GM12878 (cell line): ENCODE measurements around the gene ZNF816. TPM values are rescaled to one million over a fixed set of nuclear protein-coding genes. Genes with fewer than 3 reads are reported as not detected.
"Not testable (repeated sequence)": the region's sequence is repeated elsewhere in the genome, so short reads cannot be mapped to it uniquely, and the experiment has no call there.

Experiments used
- ATAC-seq: fragments of 200-7000 bp; cut with Tn5 transposase; 3 replicates; pipeline ENCODE4 v1.9.1; 2020; ENCODE audit warnings: mild to moderate bottlenecking, moderate library complexity
- BruUV-seq: library from RNA; stranded (reverse); fragments of 400-500 nt; replicated peaks from 2 replicates; lab custom pipeline; 2021; lab: Mats Ljungman, UMichigan
- CTCF ChIA-PET: fragments of 300-600 bp; sonication (Branson Sonifier 250); formaldehyde crosslinking; extraction: SDS; loops from one replicate; lab custom pipeline; 2021; ENCODE audit warnings: inconsistent platforms; lab: Yijun Ruan, JAX
- POLR2A ChIA-PET: fragments of 350-600 bp; formaldehyde crosslinking; extraction: SDS; loops from one replicate; lab custom pipeline; 2021; ENCODE audit warnings: inconsistent platforms; lab: Charles Lee
- RAD21 ChIA-PET: fragments of 300-600 bp; sonication (Branson Sonifier 250); formaldehyde crosslinking; loops from one replicate; lab custom pipeline; 2023; ENCODE audit warnings: antibody characterized with exemption; ENCODE audit not compliant: unreplicated experiment; lab: Charles Lee
- SMC1A ChIA-PET: fragments of 300-600 bp; sonication (Branson Sonifier 250); formaldehyde crosslinking; loops from one replicate; lab custom pipeline; 2023; ENCODE audit not compliant: unreplicated experiment, uncharacterized antibody; lab: Charles Lee
- DNase-seq: peaks from one replicate; pipeline ENCODE4 v3.0.0-alpha.2; 2011; ENCODE audit warnings: low read depth, low spot score
- FAIRE-seq: peaks from 3 replicates; lab custom pipeline; 2011; peaks lifted over from hg19 to GRCh38; lab: Jason Lieb, UNC
- H2AFZ ChIP-seq: 2 replicates; pipeline ENCODE4 v1.6.0; 2011; ENCODE audit warnings: low read depth, low read length, control low read depth; ENCODE audit not compliant: control insufficient read depth
- H3K27ac ChIP-seq: 2 replicates; pipeline ENCODE4 v1.5.1; 2011; ENCODE audit warnings: control low read depth; ENCODE audit not compliant: control insufficient read depth, insufficient read depth
- H3K27me3 ChIP-seq, 2 experiments: replicated peaks in 1 of 2; 2 replicates each; pipeline versions ENCODE4 v1.6.0 to v1.6.1; 2011; ENCODE audit warnings: low read length in 1 of 2; ENCODE audit not compliant: control insufficient read depth in 2 of 2, insufficient read depth in 2 of 2
- H3K36me3 ChIP-seq, 2 experiments: 2 replicates each; pipeline ENCODE4 v1.5.1; 2011; ENCODE audit warnings: low read length in 1 of 2; ENCODE audit not compliant: control insufficient read depth in 2 of 2, insufficient read depth in 2 of 2
- H3K4me1 ChIP-seq: 2 replicates; pipeline ENCODE4 v1.6.1; 2011; ENCODE audit warnings: mild to moderate bottlenecking, low read length, moderate library complexity, mixed read lengths; ENCODE audit not compliant: control insufficient read depth, insufficient read depth
- H3K4me2 ChIP-seq: 2 replicates; pipeline ENCODE4 v1.6.0; 2011; ENCODE audit warnings: control low read depth; ENCODE audit not compliant: control insufficient read depth, insufficient read depth
- H3K4me3 ChIP-seq: fragments of 200-600 bp; sonication (generic); 2 replicates; pipeline ENCODE4 v1.5.1; 2016
- H3K79me2 ChIP-seq: 2 replicates; pipeline ENCODE4 v1.6.0; 2011; ENCODE audit warnings: low read length; ENCODE audit not compliant: control insufficient read depth, insufficient read depth
- H3K9ac ChIP-seq: 2 replicates; pipeline ENCODE4 v1.8.0; 2011; ENCODE audit warnings: low read length, control low read depth, mixed read lengths; ENCODE audit not compliant: control insufficient read depth, insufficient read depth
- H3K9me3 ChIP-seq: replicated peaks from 3 replicates; pipeline ENCODE4 v1.5.1; 2011; ENCODE audit warnings: mild to moderate bottlenecking, low read length; ENCODE audit not compliant: control insufficient read depth, insufficient read depth
- H4K20me1 ChIP-seq: 2 replicates; pipeline ENCODE4 v1.6.0; 2011; ENCODE audit not compliant: control insufficient read depth, insufficient read depth
- KDM1A ChIP-seq: fragments of 200-600 bp; sonication (generic); IDR thresholded peaks from 2 replicates; pipeline ENCODE4 v1.6.1; 2016; ENCODE audit warnings: borderline replicate concordance
- MAX ChIP-seq: IDR thresholded peaks from 2 replicates; pipeline ENCODE4 v1.6.1; 2012; ENCODE audit warnings: low read depth, low read length, improper control_type of control experiment
- SMAD1 ChIP-seq: fragments of 450-650 bp; IDR thresholded peaks from 2 replicates; pipeline ENCODE4 v1.6.1; 2018; ENCODE audit warnings: mild to moderate bottlenecking, low read depth; ENCODE audit not compliant: partially characterized antibody
- WRNIP1 ChIP-seq: IDR thresholded peaks from 2 replicates; pipeline ENCODE4 v1.6.1; 2011; ENCODE audit warnings: low read depth, low read length, improper control_type of control experiment, borderline replicate concordance
- WGBS: methylation state at CpG from one replicate; pipeline ENCODE4 v1.1.6; 2016; ENCODE audit warnings: low lambda C conversion rate; ENCODE audit not compliant: insufficient replicate concordance, insufficient coverage; ENCODE audit errors: missing lambda C conversion rate; 5-methylcytosine and 5-hydroxymethylcytosine counted together
- in situ Hi-C: fragments of 300-500 bp; cut with MboI; formaldehyde crosslinking; loops from 9 replicates; pipeline ENCODE4 v1.14.3; 2018; ENCODE audit warnings: mixed read lengths
- intact Hi-C: fragments of 100-400 bp; cut with micrococcal nuclease; formaldehyde crosslinking; loops from one replicate; pipeline ENCODE4 v1.14.2; 2022; ENCODE audit not compliant: unreplicated experiment
- polyA plus RNA-seq, 11 experiments: library from polyadenylated mRNA; depleted of rRNA in 4 of 11; unstranded in 6 of 11; stranded (reverse) in 5 of 11; fragments of >200 nt; fragmentation: Nextera tagmentation in 4 of 11; fragmentation: Illumina TruSeq in 1 of 11; extraction: Ambion mirVana in 4 of 11; extraction: Trizol in 1 of 11; gene quantifications; 1 replicate in 1 of 11; 2 replicates in 10 of 11; pipeline versions ENCODE4 v1.2.1 to v1.2.3, GENCODE V29; 2011 to 2016; ENCODE audit warnings: inconsistent platforms in 2 of 11, missing spikeins in 2 of 11, low read depth in 1 of 11
- total RNA-seq, 4 experiments: library from RNA; depleted of rRNA in 3 of 4; stranded (reverse); fragments of >200 nt in 3 of 4; fragmentation: Illumina TruSeq in 1 of 4; extraction: Trizol in 1 of 4; gene quantifications; 2 replicates each; pipeline versions ENCODE4 v1.2.1 to v1.2.3, GENCODE V29; 2013 to 2021

ZNF816 gene
- total and polyA plus RNA-seq, 10 of the 15 experiments (the other 5 are each of a cell fraction or from before 2014, with no cell fraction given) = 4.0 to 15.6 (median 7.5) TPM

DNA sequence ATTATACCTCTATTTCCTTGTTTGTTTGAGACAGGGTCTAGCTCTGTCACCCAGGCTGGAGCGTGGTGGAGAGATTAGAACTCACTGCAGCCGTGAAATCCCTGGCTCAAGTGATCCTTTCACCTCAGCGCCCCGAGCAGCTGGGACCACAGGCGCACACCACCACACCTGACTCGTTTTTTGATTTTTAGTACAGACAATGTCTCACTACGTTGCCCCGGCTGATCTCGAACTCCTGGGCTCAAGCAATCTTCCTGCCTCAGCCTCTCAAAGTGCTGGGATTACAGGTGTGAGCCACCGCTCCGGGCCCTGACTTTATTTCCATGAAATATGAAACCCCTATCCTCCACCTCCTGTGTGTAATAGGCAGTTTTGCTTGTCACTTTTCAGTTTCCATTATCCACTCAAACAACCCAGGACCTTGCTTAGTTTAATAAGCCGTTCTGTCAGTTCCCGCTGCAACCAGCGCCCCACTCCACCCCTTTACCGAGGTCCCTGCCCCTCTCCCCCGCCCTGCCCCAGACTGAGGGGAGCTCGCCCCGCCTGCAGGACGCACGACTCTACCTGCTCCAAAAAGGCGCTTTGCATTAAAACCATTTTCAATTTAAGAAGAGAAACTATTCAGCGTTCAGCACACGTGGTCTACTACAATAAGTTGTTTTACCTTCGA, 16.9 kb downstream of the ZNF816 start (continued):
- TF ChIP-seq MAX (no peak), SMAD1 (no peak), KDM1A (no peak), WRNIP1 (no peak)
- TF ChIP-seq, all 136 proteins: peak for 0

DNA sequence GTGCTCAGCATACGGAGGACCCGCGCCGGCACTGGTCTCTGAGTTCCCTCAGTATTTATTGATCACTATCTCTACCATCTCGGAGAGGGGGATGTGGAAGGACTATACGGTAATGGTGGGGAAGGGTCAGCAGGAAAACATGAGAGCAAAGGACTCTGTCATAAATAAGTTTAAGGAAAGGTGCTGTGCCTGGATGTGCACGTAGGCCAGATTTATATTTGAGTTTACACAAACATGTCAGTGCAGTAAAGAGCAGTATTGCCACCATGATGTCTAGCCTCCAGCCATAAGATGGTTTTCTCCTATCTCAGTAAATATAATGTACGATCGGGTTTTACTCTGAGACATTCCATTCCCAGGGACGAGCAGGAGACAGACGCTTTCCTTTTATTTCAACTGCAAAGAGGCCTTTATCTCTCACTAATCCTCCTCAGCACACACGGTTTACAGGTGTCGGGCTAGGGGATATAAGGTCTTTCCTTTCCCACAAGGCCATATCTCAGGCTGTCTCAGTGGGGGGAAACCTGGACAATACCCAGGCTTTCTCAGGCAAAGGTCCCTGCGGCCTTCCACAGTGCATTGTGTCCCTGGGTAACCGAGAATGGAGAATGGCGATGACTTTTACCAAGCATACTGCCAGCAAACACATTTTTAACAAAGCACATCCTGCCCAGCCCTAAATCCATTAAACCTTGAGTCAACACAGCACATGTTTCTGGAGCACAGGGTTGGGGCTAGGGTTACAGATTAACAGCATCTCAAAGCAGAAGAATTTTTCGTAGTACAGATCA, 17.8 kb downstream of the ZNF816 start:
- H3K4me3 ChIP-seq, H3K27me3 ChIP-seq, H3K27ac ChIP-seq, H3K9me3 ChIP-seq, H2AFZ ChIP-seq, FAIRE-seq, H3K4me2 ChIP-seq, H3K9ac ChIP-seq, H4K20me1 ChIP-seq, intact Hi-C loops, RAD21 ChIA-PET, H3K4me1 ChIP-seq, H3K36me3 ChIP-seq, H3K79me2 ChIP-seq, BruUV-seq, POLR2A ChIA-PET, DNase-seq, SMC1A ChIA-PET, CTCF ChIA-PET, ATAC-seq: not testable (repeated sequence)
- in situ Hi-C loops = loop anchor here (5.0 kb wide), 1 partner anchor 88 kb away; the partner anchor contains the start of gene ZNF468
- WGBS = 88% methylated on average over 17 of the region's 17 CpGs
